ENCODE data around the gene PDGFA.

PDGFA gene

DNA sequence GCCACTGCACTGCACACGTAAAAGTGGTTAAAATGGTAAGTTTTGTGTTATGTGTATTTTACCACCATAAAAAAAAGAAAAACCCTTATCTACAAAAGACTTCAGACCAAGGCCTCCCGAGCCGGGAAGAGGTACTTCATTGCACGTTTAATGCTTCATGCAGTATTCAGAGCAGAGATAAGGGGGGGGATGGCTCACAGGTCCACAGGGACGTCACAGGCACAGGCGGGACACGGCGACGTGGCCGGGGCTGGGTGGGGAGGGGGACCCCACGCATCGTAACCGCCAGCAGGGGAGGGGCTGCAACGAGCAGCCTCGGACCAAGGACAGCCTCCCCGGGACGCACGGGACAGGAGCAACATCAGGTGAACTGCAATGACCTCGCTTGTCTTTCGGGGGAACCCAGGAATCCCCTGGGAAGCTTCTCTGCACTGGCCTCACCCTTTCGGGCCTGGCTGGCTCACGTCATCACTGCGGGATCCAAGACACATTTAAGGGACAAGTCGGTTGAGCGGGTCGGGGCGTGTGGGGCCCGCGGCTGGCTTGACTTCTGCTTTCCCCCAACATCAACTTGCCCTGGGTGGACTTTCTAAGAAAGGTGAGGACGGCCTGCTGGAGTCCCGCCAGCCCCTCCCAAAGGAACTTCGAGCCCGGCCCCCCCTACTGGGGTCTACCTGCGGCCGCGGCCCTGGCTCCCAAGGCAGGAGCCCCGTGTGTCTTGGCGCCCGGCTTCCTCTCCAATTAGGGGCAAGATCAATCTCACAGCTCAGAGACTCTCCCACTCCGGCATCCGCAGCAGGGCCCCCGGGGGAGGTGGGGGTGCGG is 29.6 kb upstream of the PDGFA start:
- DNase-seq (ENCODE audit: low read depth in 1 of 2, low spot score in 1 of 2), result no peak
- no peak for TF ChIP-seq JUND (IDR thresholded peaks at IDR 0.05; ENCODE audit: low read depth)
- in situ Hi-C loops (cut with HindIII; ENCODE audit: low pct_unique_long_range_greater_than_20kb, low sequenced_read_pairs), result no loop called here

- no peak for TF ChIP-seq JUND (IDR thresholded peaks at IDR 0.05; ENCODE audit: low read depth)
- no peak for DNase-seq (ENCODE audit: low read depth in 1 of 2, low spot score in 1 of 2)
- in situ Hi-C loops (cut with HindIII; ENCODE audit: low pct_unique_long_range_greater_than_20kb, low sequenced_read_pairs), result no loop called here
Observed at GRCh38 chr7:548401-548800, 28.8 kb upstream of the PDGFA start.

- no peak for TF ChIP-seq JUND (IDR thresholded peaks at IDR 0.05; ENCODE audit: low read depth)
- in situ Hi-C loops (cut with HindIII; ENCODE audit: low pct_unique_long_range_greater_than_20kb, low sequenced_read_pairs), result no loop called here
- no peak for DNase-seq (ENCODE audit: low read depth in 1 of 2, low spot score in 1 of 2)
Observed at GRCh38 chr7:545470-545869, 25.8 kb upstream of the PDGFA start.

- TF ChIP-seq JUND (IDR thresholded peaks at IDR 0.05; ENCODE audit: low read depth), result no peak
- in situ Hi-C loops (cut with HindIII; ENCODE audit: low pct_unique_long_range_greater_than_20kb, low sequenced_read_pairs), result no loop called here
Observed at GRCh38 chr7:544338-545221, 24.9 kb upstream of the PDGFA start.

GRCh38 chr7:543501-544337 is 24.1 kb upstream of the PDGFA start:
- no peak for TF ChIP-seq JUND (IDR thresholded peaks at IDR 0.05; ENCODE audit: low read depth)
- in situ Hi-C loops (cut with HindIII; ENCODE audit: low pct_unique_long_range_greater_than_20kb, low sequenced_read_pairs), result no loop called here
- peak in 1 of 2 experiments; percentile 44 for DNase-seq (ENCODE audit: low read depth in 1 of 2, low spot score in 1 of 2)

More at GRCh38 chr7:544338-545221, 24.9 kb upstream of the PDGFA start:
- DNase-seq (ENCODE audit: low read depth in 1 of 2, low spot score in 1 of 2), result no peak

GRCh38 chr7:542713-543500 is 23.3 kb upstream of the PDGFA start:
- in situ Hi-C loops (cut with HindIII; ENCODE audit: low pct_unique_long_range_greater_than_20kb, low sequenced_read_pairs), result no loop called here
- DNase-seq (ENCODE audit: low read depth in 1 of 2, low spot score in 1 of 2), result no peak
- TF ChIP-seq JUND (IDR thresholded peaks at IDR 0.05; ENCODE audit: low read depth), result no peak

GRCh38 chr7:542131-542712 is 22.6 kb upstream of the PDGFA start:
- no peak for DNase-seq (ENCODE audit: low read depth in 1 of 2, low spot score in 1 of 2)
- TF ChIP-seq JUND (IDR thresholded peaks at IDR 0.05; ENCODE audit: low read depth), result no peak
- in situ Hi-C loops (cut with HindIII; ENCODE audit: low pct_unique_long_range_greater_than_20kb, low sequenced_read_pairs), result no loop called here

GRCh38 chr7:541661-542060 is 22.0 kb upstream of the PDGFA start:
- no peak for TF ChIP-seq JUND (IDR thresholded peaks at IDR 0.05; ENCODE audit: low read depth)

GRCh38 chr7:540997-541396 is 21.4 kb upstream of the PDGFA start:
- DNase-seq (ENCODE audit: low read depth in 1 of 2, low spot score in 1 of 2), result no peak
- in situ Hi-C loops (cut with HindIII; ENCODE audit: low pct_unique_long_range_greater_than_20kb, low sequenced_read_pairs), result no loop called here
- TF ChIP-seq JUND (IDR thresholded peaks at IDR 0.05; ENCODE audit: low read depth), result no peak

More at GRCh38 chr7:541661-542060, 22.0 kb upstream of the PDGFA start:
- in situ Hi-C loops (cut with HindIII; ENCODE audit: low pct_unique_long_range_greater_than_20kb, low sequenced_read_pairs), result no loop called here
- no peak for DNase-seq (ENCODE audit: low read depth in 1 of 2, low spot score in 1 of 2)

DNA sequence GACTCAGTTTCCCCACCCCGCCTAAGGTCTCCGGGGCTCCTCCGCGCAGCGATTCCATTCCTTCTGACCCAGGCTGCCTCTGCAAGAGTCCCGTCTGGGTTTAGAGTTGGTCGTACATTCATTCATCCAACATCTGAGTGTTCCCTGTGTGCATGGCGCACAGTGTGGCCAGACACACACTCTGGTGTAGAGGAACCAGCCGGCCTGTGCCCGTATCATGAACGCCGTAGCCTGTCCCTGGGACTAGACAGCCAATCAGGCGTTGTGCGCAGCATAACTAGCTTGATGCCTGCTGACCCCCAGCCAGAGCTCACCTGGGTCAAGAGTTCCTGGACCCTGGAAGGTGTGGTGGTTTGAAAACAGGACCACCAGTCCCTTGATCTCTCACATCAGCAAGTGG is 20.9 kb upstream of the PDGFA start:
- DNase-seq (ENCODE audit: low read depth in 1 of 2, low spot score in 1 of 2), result no peak
- TF ChIP-seq JUND (IDR thresholded peaks at IDR 0.05; ENCODE audit: low read depth), result no peak
- in situ Hi-C loops (cut with HindIII; ENCODE audit: low pct_unique_long_range_greater_than_20kb, low sequenced_read_pairs), result no loop called here

- in situ Hi-C loops (cut with HindIII; ENCODE audit: low pct_unique_long_range_greater_than_20kb, low sequenced_read_pairs), result no loop called here
- TF ChIP-seq JUND (IDR thresholded peaks at IDR 0.05; ENCODE audit: low read depth), result no peak
- peak; percentile 82 to 88 for DNase-seq (ENCODE audit: low read depth in 1 of 2, low spot score in 1 of 2)
Observed at GRCh38 chr7:539731-540411, 20.2 kb upstream of the PDGFA start.
